CD4-positive, alpha-beta memory T cell (primary cell): ENCODE data around the gene WAC. TPM values are rescaled to one million over a fixed set of nuclear protein-coding genes. Genes with fewer than 3 reads are reported as not detected.

Experiments
- CTCF ChIA-PET: fragments of 350-600 bp; sonication (Branson Sonifier 250); formaldehyde crosslinking; loops from one replicate; lab custom pipeline; 2021; ENCODE audit warnings: inconsistent platforms; ENCODE audit not compliant: partially characterized antibody; lab: Charles Lee
- POLR2A ChIA-PET: fragments of 350-600 bp; sonication (Branson Sonifier 250); formaldehyde crosslinking; loops from one replicate; lab custom pipeline; 2021; ENCODE audit not compliant: partially characterized antibody; lab: Charles Lee
- DNase-seq, 5 donors: peaks; one replicate each; pipeline versions ENCODE4 v3.0.0 to v3.0.0-alpha.2; 2020 to 2022; ENCODE audit warnings: mixed read lengths in 1 of 5
- H3K27ac ChIP-seq: one replicate; pipeline ENCODE4 v1.7.0; 2013; ENCODE audit warnings: low read depth, low read length
- H3K27me3 ChIP-seq: 2 replicates; pipeline ENCODE4 v1.7.0; 2013; ENCODE audit warnings: mild to moderate bottlenecking, low read length, moderate library complexity; ENCODE audit not compliant: insufficient read depth
- H3K36me3 ChIP-seq: 2 replicates; pipeline ENCODE4 v1.7.0; 2013; ENCODE audit warnings: mild to moderate bottlenecking, low read length, moderate library complexity; ENCODE audit not compliant: insufficient read depth
- H3K4me1 ChIP-seq: 2 replicates; pipeline ENCODE4 v1.7.0; 2013; ENCODE audit warnings: mild to moderate bottlenecking, low read length, moderate library complexity; ENCODE audit not compliant: insufficient read depth
- H3K4me3 ChIP-seq, 2 donors: one replicate each; pipeline ENCODE4 v1.7.0; 2013; ENCODE audit warnings: low read length in 2 of 2, mild to moderate bottlenecking in 1 of 2
- H3K9me3 ChIP-seq, 2 donors: one replicate each; pipeline ENCODE4 v1.7.0; 2013; ENCODE audit warnings: low read length in 2 of 2, control low read depth in 1 of 2; ENCODE audit not compliant: control insufficient read depth in 1 of 2
- H3K27ac Mint-ChIP-seq, 7 donors: one replicate each; pipeline ENCODE4 v1.8.0; 2020 to 2021; ENCODE audit warnings: mixed read lengths in 7 of 7, mild to moderate bottlenecking in 6 of 7, inconsistent platforms in 3 of 7, moderate library complexity in 3 of 7
- H3K27me3 Mint-ChIP-seq, 2 donors: one replicate each; pipeline ENCODE4 v1.8.0; 2020 to 2021; ENCODE audit warnings: mixed read lengths in 2 of 2
- H3K36me3 Mint-ChIP-seq, 2 donors: one replicate each; pipeline ENCODE4 v1.8.0; 2020 to 2021; ENCODE audit warnings: mixed read lengths in 2 of 2, inconsistent platforms in 1 of 2, mild to moderate bottlenecking in 1 of 2
- H3K4me1 Mint-ChIP-seq, 4 donors: one replicate each; pipeline ENCODE4 v1.8.0; 2020 to 2021; ENCODE audit warnings: mixed read lengths in 4 of 4, mild to moderate bottlenecking in 1 of 4
- H3K4me3 Mint-ChIP-seq, 8 donors: one replicate each; pipeline ENCODE4 v1.8.0; 2020 to 2021; ENCODE audit warnings: mixed read lengths in 8 of 8, mild to moderate bottlenecking in 7 of 8, moderate library complexity in 6 of 8, inconsistent platforms in 3 of 8
- H3K9me3 Mint-ChIP-seq, 8 donors: one replicate each; pipeline ENCODE4 v1.8.0; 2020 to 2021; ENCODE audit warnings: mixed read lengths in 8 of 8, mild to moderate bottlenecking in 5 of 8, inconsistent platforms in 3 of 8, moderate library complexity in 1 of 8
- intact Hi-C: fragments of 100-400 bp; cut with micrococcal nuclease; formaldehyde crosslinking; loops from one replicate; pipeline ENCODE4 v1.15.1; 2023
- polyA plus RNA-seq, 2 donors: library from polyadenylated mRNA; unstranded; fragments of 300-500 nt; fragmentation: Illumina TruSeq; gene quantifications; one replicate each; pipeline ENCODE4 v1.2.3, GENCODE V29; 2021
- total RNA-seq, 2 experiments: library from RNA; stranded (reverse); gene quantifications; one replicate each; pipeline ENCODE4 v1.2.3, GENCODE V29; 2021

WAC gene
- total and polyA plus RNA-seq, 4 experiments from 2014 or later = 44.1 to 174 (median 142) TPM

DNA sequence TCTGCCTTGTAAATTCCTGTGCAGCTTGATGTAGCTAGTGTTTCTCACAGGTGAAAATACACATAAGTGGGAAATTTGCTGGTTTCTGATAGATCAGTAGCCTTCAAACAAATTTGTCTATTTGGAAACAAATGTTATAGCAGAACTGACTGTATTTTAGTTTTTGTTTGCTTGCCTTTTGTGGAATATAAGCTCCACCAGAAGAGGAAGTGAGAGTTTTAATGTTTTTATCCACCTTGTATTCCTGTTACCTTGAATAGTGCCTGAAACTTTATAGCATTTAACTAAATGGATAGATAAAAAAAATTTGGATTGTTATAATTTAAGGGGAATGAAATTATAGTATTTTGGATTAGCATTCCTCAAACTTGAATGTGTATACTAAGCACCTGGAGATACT, 9.8 kb downstream of the WAC start:
- H3K9me3 ChIP-seq = no peaks in the 10 kb centered on the region
- Mint-ChIP-seq H3K9me3 (no peaks in the 10 kb centered on the region), H3K27ac (no peak overlapping the region), H3K4me3 (peak overlapping the region in 1 of 8 donors; percentile 43), H3K27me3 (no peaks in the 10 kb centered on the region), H3K36me3 (peaks cover 32 to 63% of the 10 kb centered on the region in 2 donors), H3K4me1 (peaks cover 40 to 75% (median 56%) of the 10 kb centered on the region in 4 donors)
- no peak overlapping the region for H3K4me3 ChIP-seq
- peaks cover 42% of the 10 kb centered on the region for H3K36me3 ChIP-seq
- no peak overlapping the region for H3K27ac ChIP-seq
- no peaks in the 10 kb centered on the region for H3K27me3 ChIP-seq
- intact Hi-C loops = no loop called here
- ChIA-PET CTCF (interaction anchor here (1.0 kb wide), 1 partner anchor 13 kb away, joined by 3 read pairs; no protein-coding TSS in a partner anchor), POLR2A (interaction anchor here (6.7 kb wide), 1 partner anchor 9 kb away, joined by 46 read pairs; the partner anchor contains the start of gene WAC)
- peaks cover 52% of the 10 kb centered on the region for H3K4me1 ChIP-seq
- DNase-seq = no peak

DNA sequence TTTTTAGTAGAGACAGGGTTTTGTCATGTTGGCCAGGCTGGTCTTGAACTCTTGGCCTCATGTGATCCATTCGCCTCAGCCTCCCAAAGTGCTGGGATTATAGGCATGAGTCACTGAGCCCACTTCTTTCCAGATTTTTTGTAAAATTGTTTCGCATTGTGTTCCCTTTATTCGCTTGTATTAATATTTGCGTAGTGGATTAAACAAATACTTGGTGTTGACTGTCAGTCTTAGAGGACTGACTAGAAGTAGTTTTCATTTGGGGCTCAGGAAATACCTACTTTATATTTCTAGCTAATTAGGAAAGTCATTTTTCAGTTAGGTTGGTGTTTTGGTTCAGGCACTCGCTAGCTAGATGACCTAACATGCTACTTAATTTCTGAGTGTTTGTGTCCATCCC, 11.1 kb downstream of the WAC start:
- no peaks in the 10 kb centered on the region for H3K27me3 Mint-ChIP-seq
- Histone ChIP-seq H3K36me3 (peaks cover 41% of the 10 kb centered on the region), H3K4me3 (no peak overlapping the region), H3K27ac (no peak overlapping the region), H3K27me3 (no peaks in the 10 kb centered on the region), H3K9me3 (no peaks in the 10 kb centered on the region), H3K4me1 (peaks cover 63% of the 10 kb centered on the region)
- H3K27ac Mint-ChIP-seq = peak overlapping the region in 2 of 7 donors; percentile 65
- intact Hi-C loops = no loop called here
- peaks cover 44 to 80% (median 60%) of the 10 kb centered on the region in 4 donors for H3K4me1 Mint-ChIP-seq
- H3K9me3 Mint-ChIP-seq = no peaks in the 10 kb centered on the region
- H3K4me3 Mint-ChIP-seq = no peak overlapping the region
- H3K36me3 Mint-ChIP-seq = peaks cover 35 to 66% of the 10 kb centered on the region in 2 donors
- DNase-seq = no peak
- ChIA-PET POLR2A (interaction anchor here (6.7 kb wide), 1 partner anchor 11 kb away, joined by 46 read pairs; the partner anchor contains the start of gene WAC), CTCF (no interaction called here)

DNA sequence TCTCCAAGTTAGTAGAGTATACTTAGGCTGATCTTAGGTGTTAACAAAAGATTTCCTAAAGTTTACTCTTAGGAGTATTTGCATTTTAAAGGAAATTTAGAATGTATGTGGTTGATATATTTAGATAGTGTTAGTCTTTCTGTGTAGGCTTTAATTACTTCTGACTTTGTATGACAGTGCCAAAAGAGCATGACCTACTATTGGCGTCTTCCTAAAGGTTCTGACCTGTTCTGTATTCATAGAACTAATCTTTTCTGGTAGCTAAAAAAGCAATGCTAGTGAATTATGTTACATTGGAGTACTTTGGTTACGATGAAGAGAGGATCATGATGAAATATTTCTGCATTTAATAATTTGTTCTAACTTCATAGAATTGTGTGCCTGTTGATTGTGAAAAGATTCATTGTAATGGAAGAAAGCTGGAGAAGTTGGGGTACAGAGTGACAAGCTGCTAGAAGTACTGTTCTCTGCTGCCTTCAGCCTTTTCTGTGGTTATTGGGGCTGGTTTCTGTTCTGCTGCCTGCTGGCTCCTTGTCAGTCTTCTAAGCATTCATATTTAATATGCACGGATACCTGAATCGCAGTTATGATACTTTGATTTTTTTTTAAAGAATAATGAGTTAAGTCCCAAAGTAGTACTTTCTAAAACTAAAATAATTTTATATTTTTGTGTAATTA, 13.2 kb downstream of the WAC start:
- DNase-seq = no peak
- Histone ChIP-seq H3K36me3 (peaks cover 36% of the 10 kb centered on the region), H3K9me3 (no peaks in the 10 kb centered on the region), H3K4me3 (no peak overlapping the region), H3K4me1 (peaks cover 75% of the 10 kb centered on the region), H3K27me3 (no peaks in the 10 kb centered on the region), H3K27ac (no peak overlapping the region)
- H3K27me3 Mint-ChIP-seq = no peaks in the 10 kb centered on the region
- peaks cover 39 to 69% of the 10 kb centered on the region in 2 donors for H3K36me3 Mint-ChIP-seq
- H3K4me3 Mint-ChIP-seq = peak overlapping the region in 7 of 8 donors; percentile 1 to 68 (median 27)
- no peaks in the 10 kb centered on the region for H3K9me3 Mint-ChIP-seq
- H3K4me1 Mint-ChIP-seq = peaks cover 55 to 83% (median 71%) of the 10 kb centered on the region in 4 donors
- CTCF ChIA-PET = interaction anchor here (0.8 to 1.3 kb wide), 2 partner anchors 16 to 33 kb away, joined by 3 read pairs; no protein-coding TSS in a partner anchor
- intact Hi-C loops = no loop called here
- peak overlapping the region in 5 of 7 donors; percentile 9 to 58 (median 24) for H3K27ac Mint-ChIP-seq
- POLR2A ChIA-PET = interaction anchor here (0.9 to 6.7 kb wide), 4 partner anchors 9 to 20 kb away, joined by 3 to 46 read pairs (median 3); partner anchors contain the start of gene WAC

DNA sequence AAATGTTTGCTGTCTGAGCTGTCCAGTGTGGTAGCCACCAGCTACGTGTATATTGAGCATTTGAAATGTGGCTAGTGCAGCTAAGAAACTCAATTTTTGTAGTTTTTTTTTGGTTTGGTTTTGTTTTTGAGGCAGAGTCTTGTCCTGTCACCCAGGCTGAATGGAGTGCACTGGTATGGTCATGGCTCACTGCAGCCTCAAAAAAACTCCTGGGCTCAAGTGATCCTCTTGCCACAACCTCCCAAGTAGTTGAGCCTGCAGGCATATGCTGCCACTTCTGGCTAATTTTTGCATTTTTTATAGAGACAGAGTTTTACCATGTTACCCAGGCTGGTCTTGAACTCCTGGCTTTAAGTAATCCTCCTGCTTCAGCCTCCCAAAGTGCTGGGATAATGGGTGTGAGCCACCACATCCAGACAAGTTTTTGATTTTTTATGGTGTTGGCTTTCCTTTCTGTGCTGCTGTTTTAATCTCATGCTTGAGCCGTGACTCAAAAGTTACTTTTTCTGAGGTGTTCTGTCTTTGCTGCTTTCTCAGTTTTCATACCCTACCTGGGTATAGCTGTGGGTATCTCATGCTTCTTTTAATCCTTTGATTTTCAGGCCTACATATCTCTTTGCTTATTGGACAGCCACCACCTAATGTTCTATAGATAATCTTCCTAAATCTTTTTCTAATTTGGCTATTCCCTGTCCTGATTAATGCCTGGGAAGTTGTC, 16.0 kb downstream of the WAC start:
- peak overlapping the region; percentile 5 to 63 (median 26) for H3K27ac Mint-ChIP-seq
- peaks cover 0 to 2% (median 0%) of the 10 kb centered on the region in 8 donors for H3K9me3 Mint-ChIP-seq
- peaks cover 29% of the 10 kb centered on the region for H3K36me3 ChIP-seq
- POLR2A ChIA-PET = interaction anchor here (3.6 to 4.1 kb wide), 2 partner anchors 12 to 16 kb away, joined by 16 to 22 read pairs; partner anchors contain the start of gene WAC
- H3K36me3 Mint-ChIP-seq = peaks cover 31 to 61% of the 10 kb centered on the region in 2 donors
- H3K27ac ChIP-seq = no peak overlapping the region
- H3K27me3 ChIP-seq = no peaks in the 10 kb centered on the region
- no peaks in the 10 kb centered on the region for H3K9me3 ChIP-seq
- H3K4me1 ChIP-seq = peaks cover 85% of the 10 kb centered on the region
- H3K4me3 Mint-ChIP-seq = peak overlapping the region in 6 of 8 donors; percentile 12 to 50 (median 35)
- no peak for DNase-seq
- CTCF ChIA-PET = no interaction called here
- intact Hi-C loops = no loop called here
- H3K27me3 Mint-ChIP-seq = no peaks in the 10 kb centered on the region
- H3K4me3 ChIP-seq = no peak overlapping the region
- peaks cover 56 to 85% (median 72%) of the 10 kb centered on the region in 4 donors for H3K4me1 Mint-ChIP-seq

DNA sequence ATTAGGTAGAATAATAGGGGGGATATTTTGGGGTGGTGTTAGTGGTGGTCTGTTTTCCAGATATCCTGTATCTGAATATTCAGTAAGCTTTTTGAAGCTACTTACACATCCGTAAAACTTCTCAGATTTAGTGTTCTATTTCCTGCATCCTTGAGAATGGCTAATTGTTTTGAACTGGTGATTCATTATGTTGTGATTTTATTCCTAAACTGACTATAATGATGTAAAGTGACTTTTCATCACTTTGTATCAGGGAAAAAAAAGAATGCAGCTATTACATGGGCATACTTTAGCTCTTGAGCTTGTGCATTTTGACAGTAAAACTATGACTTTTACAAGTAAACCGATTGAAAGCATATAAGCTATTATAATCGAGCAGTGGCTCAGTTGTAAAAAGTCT, 18.2 kb downstream of the WAC start:
- H3K27ac ChIP-seq = no peak overlapping the region
- peaks cover 23% of the 10 kb centered on the region for H3K36me3 ChIP-seq
- intact Hi-C loops = loop anchor here (2.0 kb wide), 1 partner anchor 16 kb away; no protein-coding TSS in a partner anchor
- Mint-ChIP-seq H3K27me3 (no peaks in the 10 kb centered on the region), H3K27ac (peak overlapping the region; percentile 2 to 77 (median 47)), H3K9me3 (peaks cover 0 to 3% (median 0%) of the 10 kb centered on the region in 8 donors), H3K36me3 (peaks cover 44 to 64% of the 10 kb centered on the region in 2 donors), H3K4me3 (peak overlapping the region in 6 of 8 donors; percentile 39 to 69 (median 58)), H3K4me1 (peaks cover 60 to 86% (median 76%) of the 10 kb centered on the region in 4 donors)
- ChIA-PET CTCF (interaction anchor here (0.7 to 2.0 kb wide), 3 partner anchors 69 to 158 kb away, joined by 3 to 7 read pairs (median 5); no protein-coding TSS in a partner anchor), POLR2A (interaction anchor here (0.9 to 4.1 kb wide), 3 partner anchors 14 to 18 kb away, joined by 4 to 22 read pairs (median 16); partner anchors contain the start of gene WAC)
- peaks cover 85% of the 10 kb centered on the region for H3K4me1 ChIP-seq
- no peaks in the 10 kb centered on the region for H3K9me3 ChIP-seq
- no peak for DNase-seq
- H3K27me3 ChIP-seq = no peaks in the 10 kb centered on the region
- H3K4me3 ChIP-seq = no peak overlapping the region

DNA sequence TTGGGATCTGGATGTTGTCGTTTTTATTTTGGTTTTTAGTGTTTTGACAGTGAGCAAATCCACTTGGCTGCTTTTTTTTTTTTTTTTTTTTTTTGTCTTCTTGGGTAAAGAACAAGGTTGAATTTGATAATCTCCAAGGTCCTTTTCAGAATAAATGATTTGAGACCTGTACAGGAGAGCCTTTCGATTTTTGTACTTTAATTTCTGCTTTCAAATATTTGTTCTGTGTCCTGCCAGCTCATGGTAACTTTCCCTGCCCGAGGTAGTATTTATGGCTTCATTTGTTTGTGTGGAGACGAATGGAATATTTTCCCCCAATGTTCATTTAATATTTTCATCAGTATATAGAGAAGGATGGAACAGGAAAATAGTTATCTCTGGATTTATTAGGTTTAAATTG, 19.9 kb downstream of the WAC start:
- Mint-ChIP-seq H3K36me3 (peaks cover 48 to 73% of the 10 kb centered on the region in 2 donors), H3K27me3 (no peaks in the 10 kb centered on the region), H3K27ac (peak overlapping the region in 5 of 7 donors; percentile 24 to 57 (median 46)), H3K4me1 (peaks cover 63 to 95% (median 82%) of the 10 kb centered on the region in 4 donors), H3K9me3 (peaks cover 0 to 3% (median 0%) of the 10 kb centered on the region in 8 donors), H3K4me3 (peak overlapping the region in 6 of 8 donors; percentile 1 to 67 (median 30))
- H3K4me3 ChIP-seq = no peak overlapping the region
- H3K27ac ChIP-seq = no peak overlapping the region
- no peaks in the 10 kb centered on the region for H3K27me3 ChIP-seq
- peaks cover 99% of the 10 kb centered on the region for H3K4me1 ChIP-seq
- ChIA-PET POLR2A (no interaction called here), CTCF (no interaction called here)
- no peaks in the 10 kb centered on the region for H3K9me3 ChIP-seq
- DNase-seq = no peak
- H3K36me3 ChIP-seq = peaks cover 23% of the 10 kb centered on the region
- intact Hi-C loops = no loop called here
